ENCODE measurements around the gene GLIS1. TPM values are rescaled to one million over a fixed set of nuclear protein-coding genes. Genes with fewer than 3 reads are reported as not detected.

The GLIS1 gene
- total RNA-seq, 1 donor from 2014 or later: 2.5 TPM

- H3K4me3 ChIP-seq (ENCODE audit: low read depth, low read length): no peak overlapping the region
- no peak for DNase-seq (ENCODE audit: low read depth)
- no peak for TF ChIP-seq CTCF (conservative IDR thresholded peaks at IDR 0.05; ENCODE audit: low read depth, low read length)
Measured at GRCh38 chr1:53722025-53722424, 16.9 kb downstream of the GLIS1 start.

- no peak for TF ChIP-seq CTCF (conservative IDR thresholded peaks at IDR 0.05; ENCODE audit: low read depth, low read length)
- DNase-seq (ENCODE audit: low read depth): no peak
- no peak overlapping the region for H3K4me3 ChIP-seq (ENCODE audit: low read depth, low read length)
Measured at GRCh38 chr1:53721088-53721487, 17.9 kb downstream of the GLIS1 start.

GRCh38 chr1:53719469-53719868 lies 19.5 kb downstream of the GLIS1 start:
- no peak for DNase-seq (ENCODE audit: low read depth)
- no peak for TF ChIP-seq CTCF (conservative IDR thresholded peaks at IDR 0.05; ENCODE audit: low read depth, low read length)
- no peak overlapping the region for H3K4me3 ChIP-seq (ENCODE audit: low read depth, low read length)

- TF ChIP-seq CTCF (conservative IDR thresholded peaks at IDR 0.05; ENCODE audit: low read depth, low read length): no peak
- no peak overlapping the region for H3K4me3 ChIP-seq (ENCODE audit: low read depth, low read length)
- DNase-seq (ENCODE audit: low read depth): no peak
Measured at GRCh38 chr1:53718443-53718842, 20.5 kb downstream of the GLIS1 start.

GRCh38 chr1:53717025-53717804 lies 21.7 kb downstream of the GLIS1 start:
- no peak overlapping the region for H3K4me3 ChIP-seq (ENCODE audit: low read depth, low read length)
- no peak for DNase-seq (ENCODE audit: low read depth)
- no peak for TF ChIP-seq CTCF (conservative IDR thresholded peaks at IDR 0.05; ENCODE audit: low read depth, low read length)

GRCh38 chr1:53716150-53716549 lies 22.8 kb downstream of the GLIS1 start:
- no peak for TF ChIP-seq CTCF (conservative IDR thresholded peaks at IDR 0.05; ENCODE audit: low read depth, low read length)
- DNase-seq (ENCODE audit: low read depth): no peak
- no peak overlapping the region for H3K4me3 ChIP-seq (ENCODE audit: low read depth, low read length)

- H3K4me3 ChIP-seq (ENCODE audit: low read depth, low read length): no peak overlapping the region
- TF ChIP-seq CTCF (conservative IDR thresholded peaks at IDR 0.05; ENCODE audit: low read depth, low read length): peak; percentile 65
- DNase-seq (ENCODE audit: low read depth): no peak
Measured at GRCh38 chr1:53715478-53715877, 23.5 kb downstream of the GLIS1 start.
